NCI-H2196 treated with DMSO at 0.1 percent for 48 hours (cell line): ENCODE data around the gene SYT1.

Experiments
- DNase-seq: peaks from one replicate; lab custom pipeline; 2025; ENCODE audit not compliant: unreplicated experiment; lab: John Stamatoyannopoulos, UW

Gene SYT1

GRCh38 chr12:79275631-79276030, 411.1 kb downstream of the SYT1 start:
- no peak for DNase-seq

- DNase-seq = no peak
Observed at GRCh38 chr12:79283364-79283763, 418.8 kb downstream of the SYT1 start.

GRCh38 chr12:79288911-79289310, 424.3 kb downstream of the SYT1 start:
- no peak for DNase-seq

GRCh38 chr12:79291711-79292110, 427.1 kb downstream of the SYT1 start:
- DNase-seq = no peak

- no peak for DNase-seq
Observed at GRCh38 chr12:79294590-79294989, 430.0 kb downstream of the SYT1 start.

GRCh38 chr12:79295572-79295971, 431.0 kb downstream of the SYT1 start:
- no peak for DNase-seq

- no peak for DNase-seq
Observed at GRCh38 chr12:79296133-79296532, 431.6 kb downstream of the SYT1 start.

- no peak for DNase-seq
Observed at GRCh38 chr12:79296871-79297270, 432.3 kb downstream of the SYT1 start.

- DNase-seq = no peak
Observed at GRCh38 chr12:79298506-79298905, 433.9 kb downstream of the SYT1 start.

- DNase-seq = no peak
Observed at GRCh38 chr12:79299447-79300198, 435.0 kb downstream of the SYT1 start.

- no peak for DNase-seq
Observed at GRCh38 chr12:79300199-79300568, 435.6 kb downstream of the SYT1 start.

- no peak for DNase-seq
Observed at GRCh38 chr12:79301181-79301580, 436.6 kb downstream of the SYT1 start.

GRCh38 chr12:79302162-79302814, 437.7 kb downstream of the SYT1 start:
- no peak for DNase-seq

- no peak for DNase-seq
Observed at GRCh38 chr12:79307340-79307739, 442.8 kb downstream of the SYT1 start.

- DNase-seq = no peak
Observed at GRCh38 chr12:79309039-79309438, 444.5 kb downstream of the SYT1 start.

GRCh38 chr12:79317179-79317847, 452.7 kb downstream of the SYT1 start:
- DNase-seq = no peak

GRCh38 chr12:79322905-79323304, 458.3 kb downstream of the SYT1 start:
- DNase-seq = no peak

- no peak for DNase-seq
Observed at GRCh38 chr12:79324571-79324970, 460.0 kb downstream of the SYT1 start.

GRCh38 chr12:79326222-79326621, 461.6 kb downstream of the SYT1 start:
- no peak for DNase-seq

GRCh38 chr12:79326663-79327062, 462.1 kb downstream of the SYT1 start:
- DNase-seq = no peak

GRCh38 chr12:79327465-79327864, 462.9 kb downstream of the SYT1 start:
- DNase-seq = no peak

GRCh38 chr12:79329933-79330332, 465.4 kb downstream of the SYT1 start:
- DNase-seq = no peak
